ENCODE results near the gene OR2L2.
A peak's percentile ranks its signal among the peaks of the same experiment; 100 is the strongest.

The OR2L2 gene

DNA sequence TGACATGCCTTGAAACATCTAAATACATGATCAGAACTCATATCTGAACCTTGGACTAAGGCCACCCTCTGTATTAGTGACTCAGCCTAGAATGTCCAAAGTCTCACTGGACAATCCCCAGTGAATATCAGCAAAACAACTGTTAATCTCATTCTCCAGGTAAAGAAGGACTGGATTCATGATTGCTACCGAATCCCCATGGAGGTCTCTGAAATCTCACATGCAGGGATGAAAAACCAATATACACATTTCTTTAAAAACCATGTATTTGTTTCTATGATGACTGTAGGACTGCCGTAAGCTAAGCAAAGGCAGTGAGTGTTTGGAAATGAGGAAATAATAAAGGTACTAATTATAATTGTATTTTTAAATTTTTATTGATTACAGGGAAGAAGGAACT lies 16.7 kb downstream of the OR2L2 start, which contains the start of gene OR2L3:
Gene OR2L3 (plus strand): TSS at position 301 of the 400 bp plus-strand sequence. CDS start 13,846 bp downstream, outside the sequence.
- H3K79me2 ChIP-seq (ENCODE audit: insufficient read depth, low read length) = no peaks in the 10 kb centered on the region
- no peaks in the 10 kb centered on the region for H3K27me3 ChIP-seq (ENCODE audit: insufficient read depth, low read length)
- H3K4me1 ChIP-seq (ENCODE audit: insufficient read depth, low read length, severe bottlenecking) = no peaks in the 10 kb centered on the region
- no peaks in the 10 kb centered on the region for H3F3A ChIP-seq (ENCODE audit: insufficient read depth, low read length)
- TF ChIP-seq EZH2 (IDR thresholded peaks at IDR 0.05; ENCODE audit: borderline replicate concordance, low read length) = no peak
- TF ChIP-seq, protein P1, sequence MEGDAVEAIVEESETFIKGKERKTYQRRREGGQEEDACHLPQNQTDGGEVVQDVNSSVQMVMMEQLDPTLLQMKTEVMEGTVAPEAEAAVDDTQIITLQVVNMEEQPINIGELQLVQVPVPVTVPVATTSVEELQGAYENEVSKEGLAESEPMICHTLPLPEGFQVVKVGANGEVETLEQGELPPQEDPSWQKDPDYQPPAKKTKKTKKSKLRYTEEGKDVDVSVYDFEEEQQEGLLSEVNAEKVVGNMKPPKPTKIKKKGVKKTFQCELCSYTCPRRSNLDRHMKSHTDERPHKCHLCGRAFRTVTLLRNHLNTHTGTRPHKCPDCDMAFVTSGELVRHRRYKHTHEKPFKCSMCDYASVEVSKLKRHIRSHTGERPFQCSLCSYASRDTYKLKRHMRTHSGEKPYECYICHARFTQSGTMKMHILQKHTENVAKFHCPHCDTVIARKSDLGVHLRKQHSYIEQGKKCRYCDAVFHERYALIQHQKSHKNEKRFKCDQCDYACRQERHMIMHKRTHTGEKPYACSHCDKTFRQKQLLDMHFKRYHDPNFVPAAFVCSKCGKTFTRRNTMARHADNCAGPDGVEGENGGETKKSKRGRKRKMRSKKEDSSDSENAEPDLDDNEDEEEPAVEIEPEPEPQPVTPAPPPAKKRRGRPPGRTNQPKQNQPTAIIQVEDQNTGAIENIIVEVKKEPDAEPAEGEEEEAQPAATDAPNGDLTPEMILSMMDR (IDR thresholded peaks at IDR 0.05; ENCODE audit: low read length) = no peak
- no peak within 1 kb of the TSS for H3K9ac ChIP-seq (ENCODE audit: low read length)
- H3K36me3 ChIP-seq (ENCODE audit: insufficient read depth, low read length) = no peaks in the 10 kb centered on the region
- no peaks in the 10 kb centered on the region for H4K20me1 ChIP-seq (ENCODE audit: insufficient read depth, low read length)
- no peak within 1 kb of the TSS for H2AFZ ChIP-seq (ENCODE audit: low read length)
- H3K4me2 ChIP-seq (ENCODE audit: low read length) = no peak within 1 kb of the TSS
- H3K4me3 ChIP-seq (ENCODE audit: low read depth, low read length, poor library complexity, severe bottlenecking) = no peak within 1 kb of the TSS
- H3K9me2 ChIP-seq (ENCODE audit: low read depth, low read length) = no peaks in the 10 kb centered on the region
- H3K9me3 ChIP-seq (ENCODE audit: low read length) = no peaks in the 10 kb centered on the region
- H3K27ac ChIP-seq (ENCODE audit: low read depth, low read length, poor library complexity, severe bottlenecking) = no peak within 1 kb of the TSS

DNA sequence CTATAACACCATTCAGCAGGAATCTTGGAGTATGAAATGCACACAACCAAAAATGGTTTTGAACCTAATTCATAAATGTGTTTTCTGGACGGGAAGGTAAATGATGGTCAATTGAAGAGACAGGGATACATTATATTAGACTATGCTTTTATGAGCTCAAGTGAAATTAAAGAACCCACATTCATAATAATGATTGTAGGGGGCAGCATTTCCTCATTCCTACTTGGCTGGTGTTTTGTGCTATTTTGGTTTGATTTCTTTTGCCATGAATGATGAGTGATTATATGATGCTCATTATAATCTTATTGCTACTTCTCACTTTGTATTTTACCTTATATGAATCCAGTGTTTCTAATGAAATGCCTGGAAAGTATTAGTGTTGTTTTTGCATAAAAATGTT lies 17.1 kb downstream of the OR2L2 start:
- no peak overlapping the region for H3K27ac ChIP-seq (ENCODE audit: low read depth, low read length, poor library complexity, severe bottlenecking)
- H3K9ac ChIP-seq (ENCODE audit: low read length) = no peak overlapping the region
- H3K79me2 ChIP-seq (ENCODE audit: insufficient read depth, low read length) = no peaks in the 10 kb centered on the region
- H2AFZ ChIP-seq (ENCODE audit: low read length) = no peak overlapping the region
- no peak overlapping the region for H3K4me2 ChIP-seq (ENCODE audit: low read length)
- H3K4me3 ChIP-seq (ENCODE audit: low read depth, low read length, poor library complexity, severe bottlenecking) = no peak overlapping the region
- no peaks in the 10 kb centered on the region for H3K9me2 ChIP-seq (ENCODE audit: low read depth, low read length)
- no peaks in the 10 kb centered on the region for H3F3A ChIP-seq (ENCODE audit: insufficient read depth, low read length)
- no peaks in the 10 kb centered on the region for H3K36me3 ChIP-seq (ENCODE audit: insufficient read depth, low read length)
- H4K20me1 ChIP-seq (ENCODE audit: insufficient read depth, low read length) = no peaks in the 10 kb centered on the region
- no peaks in the 10 kb centered on the region for H3K9me3 ChIP-seq (ENCODE audit: low read length)
- no peak for TF ChIP-seq EZH2 (IDR thresholded peaks at IDR 0.05; ENCODE audit: borderline replicate concordance, low read length)
- TF ChIP-seq, protein P1 (IDR thresholded peaks at IDR 0.05; ENCODE audit: low read length) = peak; percentile 12; the same call in 1 of the 2 replicates
- H3K4me1 ChIP-seq (ENCODE audit: insufficient read depth, low read length, severe bottlenecking) = no peaks in the 10 kb centered on the region
- H3K27me3 ChIP-seq (ENCODE audit: insufficient read depth, low read length) = no peaks in the 10 kb centered on the region

DNA sequence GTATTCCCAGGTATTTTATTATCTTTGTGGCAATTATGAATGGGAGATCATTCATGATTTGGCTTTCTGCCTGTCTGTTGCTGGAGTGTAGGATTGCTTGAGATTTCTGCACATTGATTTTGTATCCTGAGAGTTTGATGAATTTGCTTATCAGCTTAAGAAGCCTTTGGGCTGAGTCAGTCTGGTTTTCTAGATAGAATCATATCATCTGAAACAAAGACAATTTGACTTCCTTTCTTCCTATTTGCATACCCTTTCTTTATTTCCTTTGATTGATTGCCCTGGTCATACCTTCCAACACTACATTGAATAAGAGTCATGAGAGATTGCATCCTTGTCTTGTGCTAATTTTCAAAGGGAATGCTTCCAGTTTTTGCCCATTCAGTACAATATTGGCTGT lies 24.8 kb downstream of the OR2L2 start:
- H3K36me3 ChIP-seq (ENCODE audit: insufficient read depth, low read length) = no peaks in the 10 kb centered on the region
- H3K9ac ChIP-seq (ENCODE audit: low read length) = no peak overlapping the region
- H3K79me2 ChIP-seq (ENCODE audit: insufficient read depth, low read length) = no peaks in the 10 kb centered on the region
- H3F3A ChIP-seq (ENCODE audit: insufficient read depth, low read length) = no peaks in the 10 kb centered on the region
- H4K20me1 ChIP-seq (ENCODE audit: insufficient read depth, low read length) = no peaks in the 10 kb centered on the region
- TF ChIP-seq EZH2 (IDR thresholded peaks at IDR 0.05; ENCODE audit: borderline replicate concordance, low read length) = no peak
- TF ChIP-seq, protein P1 (IDR thresholded peaks at IDR 0.05; ENCODE audit: low read length) = no peak
- H3K9me2 ChIP-seq (ENCODE audit: low read depth, low read length) = no peaks in the 10 kb centered on the region
- no peak overlapping the region for H3K4me2 ChIP-seq (ENCODE audit: low read length)
- no peaks in the 10 kb centered on the region for H3K4me1 ChIP-seq (ENCODE audit: insufficient read depth, low read length, severe bottlenecking)
- H3K27ac ChIP-seq (ENCODE audit: low read depth, low read length, poor library complexity, severe bottlenecking) = no peak overlapping the region
- H2AFZ ChIP-seq (ENCODE audit: low read length) = no peak overlapping the region
- H3K9me3 ChIP-seq (ENCODE audit: low read length) = no peaks in the 10 kb centered on the region
- H3K4me3 ChIP-seq (ENCODE audit: low read depth, low read length, poor library complexity, severe bottlenecking) = no peak overlapping the region
- no peaks in the 10 kb centered on the region for H3K27me3 ChIP-seq (ENCODE audit: insufficient read depth, low read length)
